ENCODE data around the gene BCAS3.

The BCAS3 gene

DNA sequence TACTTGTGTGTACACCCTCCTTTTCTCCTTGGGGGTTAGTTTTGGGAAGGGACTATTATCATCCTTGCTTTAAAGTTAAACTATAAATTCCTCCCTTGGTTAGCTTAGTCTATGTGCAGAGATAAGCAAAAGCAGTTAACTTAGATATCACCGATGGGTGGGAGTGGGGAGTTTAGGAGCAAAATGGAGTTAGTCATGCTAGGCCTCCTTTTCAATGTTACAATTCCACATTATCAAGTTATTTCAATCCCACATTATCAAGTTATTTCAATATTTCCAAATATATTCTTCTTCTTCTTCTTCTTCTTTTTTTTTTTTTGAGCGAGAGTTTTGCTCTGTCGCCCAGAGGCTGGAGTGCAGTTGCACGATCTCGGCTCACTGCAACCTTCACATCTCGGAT lies 1.7 kb upstream of the BCAS3 start:
- no peak for DNase-seq (ENCODE audit: low read depth)

DNA sequence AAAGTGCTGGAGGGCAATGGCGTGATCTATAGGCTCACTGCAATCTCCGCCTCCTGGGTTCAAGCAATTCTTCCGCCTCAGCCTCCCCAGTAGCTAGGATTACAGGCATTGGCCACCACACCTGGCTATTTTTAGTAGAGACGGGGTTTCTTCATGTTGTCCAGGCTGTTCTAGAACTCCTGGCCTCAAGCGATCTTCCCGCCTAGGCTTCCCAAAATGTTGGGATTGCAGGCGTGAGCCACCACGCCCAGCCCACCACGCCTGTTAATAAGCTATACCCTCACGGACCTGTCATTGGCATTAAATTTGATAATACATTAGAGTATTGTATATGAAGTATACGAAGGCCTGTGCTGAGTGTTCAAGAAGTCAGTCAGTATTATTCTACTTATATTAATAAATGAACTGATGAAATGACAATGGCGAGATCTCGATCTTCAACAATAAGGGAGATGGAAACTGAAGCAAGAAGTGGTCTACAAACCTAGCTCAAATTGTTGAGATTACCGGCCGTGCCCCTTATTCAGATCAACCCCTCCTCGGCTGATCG lies 818 bp upstream of the BCAS3 start:
- no peak for DNase-seq (ENCODE audit: low read depth)

DNA sequence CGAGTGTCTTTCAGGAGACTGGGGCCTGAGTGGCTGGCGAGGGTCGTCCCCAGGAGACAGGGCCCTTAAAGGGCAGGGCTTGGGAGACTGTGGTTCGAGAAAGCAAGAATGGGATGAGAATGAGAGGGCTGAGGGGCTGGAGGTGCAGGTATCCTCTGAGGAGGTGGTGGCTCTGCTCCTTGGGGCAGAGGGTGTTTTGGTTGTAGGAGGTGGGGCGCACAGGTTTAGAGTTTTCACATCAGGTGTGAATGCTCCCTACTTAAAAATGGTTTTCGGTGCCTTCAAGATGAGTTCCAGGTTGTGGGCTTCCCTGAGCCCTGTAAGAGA lies 430 bp downstream of the BCAS3 start:
- DNase-seq (ENCODE audit: low read depth): no peak

GRCh38 chr17:60679287-60679686 lies 1.6 kb downstream of the BCAS3 start:
- no peak for DNase-seq (ENCODE audit: low read depth)

DNA sequence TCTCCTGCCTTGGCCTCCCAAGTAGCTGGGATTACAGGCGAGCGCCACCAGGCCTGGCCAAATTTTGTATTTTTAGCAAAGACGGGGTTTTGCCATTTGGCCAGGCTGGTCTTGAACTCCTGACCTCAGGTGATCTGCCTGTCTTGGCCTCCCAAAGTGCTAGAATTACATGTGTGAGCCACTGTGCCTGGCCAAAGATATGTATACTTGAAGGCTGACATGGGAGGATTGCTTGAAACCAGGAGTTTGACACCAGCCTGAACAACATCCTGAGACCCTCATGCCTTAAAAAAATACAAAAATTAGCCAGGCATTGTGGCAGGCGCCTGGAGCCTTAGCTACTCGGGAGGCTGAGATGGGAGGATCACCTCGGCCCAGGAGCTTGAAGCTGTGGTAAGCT lies 3.1 kb downstream of the BCAS3 start:
- no peak for DNase-seq (ENCODE audit: low read depth)

GRCh38 chr17:60685437-60685836 lies 7.8 kb downstream of the BCAS3 start:
- no peak for DNase-seq (ENCODE audit: low read depth)

DNA sequence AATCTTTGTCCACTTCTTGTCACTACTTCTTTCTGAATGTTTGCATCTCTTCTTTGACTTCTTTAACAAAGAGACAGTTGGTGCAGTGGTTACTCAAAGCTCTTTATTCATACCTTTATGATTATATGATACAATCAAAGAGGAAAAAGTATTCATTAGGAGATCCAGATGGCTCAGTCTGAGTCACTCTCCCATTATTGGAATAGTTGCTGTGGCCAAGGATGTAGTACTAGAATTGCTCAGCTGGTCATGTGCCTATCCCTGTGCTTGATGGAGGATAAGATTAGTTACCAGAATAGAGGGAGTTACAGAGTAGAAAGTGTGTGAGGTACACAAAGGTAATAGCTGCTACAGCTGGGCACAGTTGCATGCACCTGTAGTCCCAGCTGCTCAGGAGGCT lies 18.3 kb downstream of the BCAS3 start:
- DNase-seq (ENCODE audit: low read depth): no peak

GRCh38 chr17:60699090-60699489 lies 21.4 kb downstream of the BCAS3 start:
- no peak for DNase-seq (ENCODE audit: low read depth)

DNA sequence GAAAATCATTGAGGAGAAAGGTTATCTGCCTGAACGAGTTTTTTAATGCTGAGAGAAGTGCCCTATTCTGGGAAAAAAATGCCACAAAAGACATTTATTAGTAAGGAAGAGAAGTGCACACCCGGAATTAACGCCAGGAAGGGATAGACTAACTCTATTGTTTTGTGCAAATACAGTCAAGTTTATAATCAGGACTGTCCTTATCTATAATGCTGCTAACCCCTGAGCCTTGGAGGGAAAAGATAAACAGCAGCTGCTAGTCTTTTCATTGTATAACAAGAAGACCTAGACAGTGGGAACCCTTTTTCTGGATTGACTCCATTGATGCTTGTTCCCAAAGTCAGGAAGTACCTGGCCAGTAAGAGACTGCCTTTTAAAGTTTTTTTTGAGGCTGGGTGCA lies 26.5 kb downstream of the BCAS3 start:
- DNase-seq (ENCODE audit: low read depth): no peak

DNA sequence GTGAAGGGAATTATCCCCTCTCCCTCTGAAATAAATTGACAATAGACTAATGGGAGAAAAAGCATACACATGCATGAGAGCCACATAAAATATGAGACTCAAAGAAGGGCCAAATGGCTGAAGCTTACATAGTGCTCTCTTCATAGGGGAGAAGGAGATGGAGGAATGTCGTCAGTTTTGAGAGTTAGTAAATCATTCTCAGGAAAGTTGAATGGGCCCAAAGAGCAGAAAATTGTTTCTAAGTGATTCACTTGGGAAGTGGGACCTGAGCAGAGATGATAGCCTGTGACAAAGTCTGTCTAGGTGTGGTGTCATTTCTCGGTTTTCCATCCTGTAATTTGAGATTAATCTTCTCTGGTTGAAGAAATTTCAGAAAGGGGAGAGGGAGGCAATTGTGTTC lies 35.0 kb downstream of the BCAS3 start:
- no peak for DNase-seq (ENCODE audit: low read depth)

DNA sequence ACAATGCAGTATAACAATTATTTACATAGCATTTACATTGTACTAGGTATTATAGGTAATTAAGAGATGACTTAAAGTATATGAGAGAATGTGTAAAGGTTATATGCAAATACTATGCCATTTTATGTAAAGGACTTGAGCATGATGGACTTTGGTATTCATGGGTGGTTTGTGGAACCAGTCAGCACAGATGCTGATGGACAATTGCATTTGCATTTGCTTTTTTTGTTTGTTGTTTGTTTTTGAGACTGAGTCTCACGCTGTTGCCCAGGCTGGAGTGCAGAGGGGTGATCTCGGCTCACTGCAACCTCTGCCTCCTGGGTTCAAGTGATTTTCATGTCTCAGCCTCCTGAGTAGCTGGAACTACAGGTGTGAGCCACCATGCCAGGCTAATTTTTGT lies 36.0 kb downstream of the BCAS3 start:
- no peak for DNase-seq (ENCODE audit: low read depth)

GRCh38 chr17:60716766-60717165 lies 39.1 kb downstream of the BCAS3 start:
- no peak for DNase-seq (ENCODE audit: low read depth)

DNA sequence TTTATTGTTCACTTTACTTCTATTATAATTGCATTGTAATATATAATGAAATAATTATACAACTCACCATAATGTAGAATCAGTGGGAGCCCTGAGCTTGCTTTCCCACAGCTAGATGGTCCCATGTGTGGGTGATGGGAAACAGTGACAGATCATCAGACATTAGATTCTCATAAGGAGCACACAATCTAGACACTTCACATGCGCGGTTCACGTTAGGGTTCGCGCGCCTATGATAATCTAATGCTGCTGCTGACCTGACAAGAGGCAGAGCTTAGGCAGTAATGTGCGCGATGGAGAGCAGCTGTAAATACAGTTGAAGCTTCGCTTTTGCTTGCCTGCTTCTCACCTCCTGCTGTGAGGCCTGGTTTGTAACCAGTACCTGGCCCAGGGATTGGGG lies 40.2 kb downstream of the BCAS3 start:
- no peak for DNase-seq (ENCODE audit: low read depth)

- peak; percentile 1 for DNase-seq (ENCODE audit: low read depth)
Observed at GRCh38 chr17:60720763-60721531, 43.3 kb downstream of the BCAS3 start.

DNA sequence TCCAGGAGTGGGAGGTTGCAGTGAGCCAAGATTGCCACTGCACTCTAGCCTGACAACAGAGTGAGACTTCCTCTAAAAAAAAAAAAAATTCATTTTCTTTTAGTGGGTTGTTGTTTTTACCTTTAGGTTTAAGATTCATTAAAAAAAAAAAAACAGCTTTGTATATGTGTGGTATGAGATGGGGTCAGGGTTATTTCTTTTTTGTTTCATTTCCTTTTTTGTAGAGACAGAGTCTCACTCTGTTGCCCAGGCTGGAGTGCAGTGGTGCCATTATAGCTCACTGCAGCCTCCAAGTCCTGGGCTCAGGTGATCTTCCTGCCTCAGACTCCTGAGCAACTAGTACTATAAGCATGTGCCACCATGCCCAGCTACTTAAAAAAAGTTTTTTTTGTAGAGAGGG lies 47.0 kb downstream of the BCAS3 start:
- no peak for DNase-seq (ENCODE audit: low read depth)

DNA sequence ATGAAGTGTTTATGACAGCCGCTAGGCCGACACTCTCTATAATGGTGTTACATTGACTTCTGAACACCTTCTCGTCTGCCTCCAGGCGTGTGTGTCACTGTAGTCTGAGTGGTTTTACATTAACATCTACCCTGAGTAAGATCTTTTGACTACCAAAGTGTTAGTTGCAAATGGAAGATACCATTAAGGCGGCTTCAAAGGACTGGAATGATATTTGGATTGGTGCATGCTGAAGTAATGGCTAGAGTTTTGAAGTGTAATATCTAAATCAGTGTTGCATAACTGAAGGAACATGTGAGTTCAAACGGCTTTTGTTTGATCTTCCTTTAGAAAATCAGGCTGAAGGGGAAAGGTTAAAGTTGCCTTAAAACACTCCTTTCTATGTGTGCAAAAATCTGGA lies 52.2 kb downstream of the BCAS3 start:
- DNase-seq (ENCODE audit: low read depth): no peak

- no peak for DNase-seq (ENCODE audit: low read depth)
Observed at GRCh38 chr17:60730273-60730672, 52.6 kb downstream of the BCAS3 start.

- no peak for DNase-seq (ENCODE audit: low read depth)
Observed at GRCh38 chr17:60738287-60738686, 60.6 kb downstream of the BCAS3 start.

DNA sequence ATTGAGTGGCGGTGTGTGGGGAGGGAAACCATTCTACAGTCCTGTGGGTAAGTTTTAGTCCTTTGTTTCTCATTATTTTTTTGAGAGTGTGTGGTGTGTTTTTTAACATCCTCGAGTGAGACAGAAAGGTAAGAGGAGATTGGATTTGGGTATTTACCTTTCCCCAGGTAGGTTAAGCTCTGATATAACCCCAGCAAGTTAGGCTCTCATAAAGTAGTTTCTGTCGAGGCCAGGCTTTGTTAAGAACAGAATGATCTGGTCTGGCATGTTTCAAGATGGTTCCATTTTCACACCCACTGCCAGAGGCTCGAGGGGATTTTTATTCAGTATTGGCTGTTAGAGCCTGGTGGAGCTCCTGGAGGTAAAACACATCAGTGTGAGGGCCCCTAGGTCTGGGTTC lies 62.9 kb downstream of the BCAS3 start:
- DNase-seq (ENCODE audit: low read depth): no peak

GRCh38 chr17:60741031-60741430 lies 63.4 kb downstream of the BCAS3 start:
- no peak for DNase-seq (ENCODE audit: low read depth)

- DNase-seq (ENCODE audit: low read depth): no peak
Observed at GRCh38 chr17:60743282-60743681, 65.6 kb downstream of the BCAS3 start.

DNA sequence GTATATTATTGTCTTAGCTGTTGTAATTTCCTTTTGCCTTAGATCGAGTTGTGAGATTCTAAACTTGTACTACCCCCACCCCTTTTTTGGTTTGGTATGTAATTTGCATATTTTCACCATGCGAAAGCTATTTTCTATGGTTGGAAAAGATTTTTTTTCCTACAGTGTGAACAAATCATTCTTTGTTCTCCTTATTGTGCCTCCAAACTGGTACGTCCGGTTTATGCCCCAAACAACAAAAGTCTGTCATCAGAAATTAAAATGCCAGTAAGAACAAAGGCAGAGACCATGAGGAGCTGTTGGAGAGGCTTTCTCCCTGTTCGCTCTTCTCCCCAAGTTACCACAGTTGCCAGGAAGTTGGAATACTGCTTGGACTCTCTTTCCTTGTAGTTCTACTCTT lies 66.1 kb downstream of the BCAS3 start:
- no peak for DNase-seq (ENCODE audit: low read depth)

DNA sequence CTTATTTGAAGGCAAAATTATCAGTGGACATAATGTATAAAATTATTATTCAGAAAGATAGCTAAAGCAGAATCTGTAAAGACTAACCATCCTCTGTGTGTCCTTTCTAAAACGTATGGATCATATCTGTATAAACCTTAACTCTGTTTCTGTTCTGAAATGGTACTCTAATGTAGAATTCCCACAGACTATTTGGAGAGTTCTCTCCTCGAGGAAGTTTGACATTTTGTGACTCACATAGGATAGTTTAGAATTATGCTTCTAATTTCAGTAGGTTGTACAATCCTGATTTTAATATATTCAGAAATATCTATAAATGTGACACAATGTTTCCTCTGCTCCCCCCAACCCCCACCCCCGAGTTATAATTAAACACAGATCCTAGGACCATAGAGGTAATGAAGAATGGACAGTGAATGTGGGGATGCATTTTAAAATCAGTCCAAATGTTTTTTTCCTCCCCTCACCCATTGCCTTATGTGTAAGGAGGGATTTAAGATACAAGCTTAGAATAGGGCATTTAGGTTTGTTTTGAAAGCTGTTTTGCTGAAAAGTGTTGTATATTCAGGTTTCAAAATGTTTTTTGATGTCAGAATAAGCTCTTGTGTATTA lies 66.8 kb downstream of the BCAS3 start:
- no peak for DNase-seq (ENCODE audit: low read depth)

- no peak for DNase-seq (ENCODE audit: low read depth)
Observed at GRCh38 chr17:60745544-60745943, 67.9 kb downstream of the BCAS3 start.
